Neural cell (in vitro differentiated cells): ENCODE results near the gene IRF2BP1. TPM values are rescaled to one million over a fixed set of nuclear protein-coding genes. Genes with fewer than 3 reads are reported as not detected.

Experiments used
- H2AFZ ChIP-seq: fragments of 200-600, 300-800 bp; sonication (generic), shearing (Covaris generic); 2 replicates; pipeline ENCODE4 v1.6.0; 2014; ENCODE audit warnings: low read depth, mild to moderate bottlenecking, antibody characterized with exemption, low read length, moderate library complexity
- H3F3A ChIP-seq: fragments of 200-600 bp; shearing (Covaris generic); 2 replicates; pipeline ENCODE4 v1.6.1; 2016; ENCODE audit warnings: mild to moderate bottlenecking, moderate library complexity, mixed read lengths, antibody characterized with exemption, low read length; ENCODE audit not compliant: insufficient read depth, poor library complexity, severe bottlenecking
- H3K27ac ChIP-seq: fragments of 200-600, 300-800 bp; sonication (generic), shearing (Covaris generic); 2 replicates; pipeline ENCODE4 v1.5.1; 2014; ENCODE audit warnings: mild to moderate bottlenecking, low read length, moderate library complexity
- H3K27me3 ChIP-seq: fragments of 300-800, 200-600 bp; sonication (generic), shearing (Covaris generic); 2 replicates; pipeline ENCODE4 v1.6.0; 2014; ENCODE audit warnings: mild to moderate bottlenecking, low read depth, low read length, moderate library complexity; ENCODE audit not compliant: insufficient read depth
- H3K36me3 ChIP-seq: fragments of 300-800, 200-600 bp; sonication (generic), shearing (Covaris generic); 2 replicates; pipeline ENCODE4 v1.5.1; 2014; ENCODE audit warnings: mild to moderate bottlenecking, antibody characterized with exemption, low read length, moderate library complexity; ENCODE audit not compliant: insufficient read depth
- H3K4me2 ChIP-seq: fragments of 300-800, 200-600 bp; sonication (generic), shearing (Covaris generic); 2 replicates; pipeline ENCODE4 v1.6.0; 2014; ENCODE audit warnings: mild to moderate bottlenecking, low read length
- H3K4me3 ChIP-seq: fragments of 300-800, 200-600 bp; sonication (generic), shearing (Covaris generic); 2 replicates; pipeline ENCODE4 v1.5.1; 2014; ENCODE audit warnings: mild to moderate bottlenecking, low read length, moderate library complexity
- H3K79me2 ChIP-seq: fragments of 200-600 bp; shearing (Covaris generic); replicated peaks from 2 replicates; pipeline ENCODE4 v1.6.0; 2014; ENCODE audit warnings: mild to moderate bottlenecking, low read length, moderate library complexity; ENCODE audit not compliant: insufficient read depth
- H3K9ac ChIP-seq: fragments of 300-800, 200-600 bp; sonication (generic), shearing (Covaris generic); 2 replicates; pipeline ENCODE4 v1.6.1; 2016; ENCODE audit warnings: mild to moderate bottlenecking, low read length, mixed read lengths
- H3K9me2 ChIP-seq: fragments of 200-600 bp; shearing (Covaris generic); 2 replicates; pipeline ENCODE4 v1.6.1; 2016; ENCODE audit warnings: mild to moderate bottlenecking, low read length, mixed read lengths; ENCODE audit not compliant: insufficient read depth
- H3K9me3 ChIP-seq: fragments of 200-600, 300-800 bp; sonication (generic), shearing (Covaris generic); 2 replicates; pipeline ENCODE4 v1.6.1; 2016; ENCODE audit warnings: mild to moderate bottlenecking, mixed run types, low read length, moderate library complexity, mixed read lengths
- H4K20me1 ChIP-seq: fragments of 200-600 bp; shearing (Covaris generic); 2 replicates; pipeline ENCODE4 v1.6.1; 2016; ENCODE audit warnings: mild to moderate bottlenecking, mixed run types; ENCODE audit not compliant: insufficient read depth
- EP300 ChIP-seq: fragments of 450-650 bp; conservative IDR thresholded peaks from 2 replicates; pipeline ENCODE4 v1.6.1; 2014; ENCODE audit warnings: antibody characterized with exemption, mild to moderate bottlenecking, moderate library complexity; ENCODE audit not compliant: poor library complexity, severe bottlenecking
- EZH2 ChIP-seq: fragments of 200-600, 300-800 bp; shearing (Covaris generic), sonication (generic); IDR thresholded peaks from 2 replicates; pipeline ENCODE4 v1.6.1; 2014; ENCODE audit warnings: antibody characterized with exemption, low read length, borderline replicate concordance, mild to moderate bottlenecking; ENCODE audit not compliant: insufficient read depth, poor library complexity, severe bottlenecking
- MXI1 ChIP-seq: fragments of 450-650 bp; conservative IDR thresholded peaks from 2 replicates; pipeline ENCODE4 v1.6.1; 2014; ENCODE audit warnings: antibody characterized with exemption, mild to moderate bottlenecking; ENCODE audit not compliant: poor library complexity, severe bottlenecking
- POLR2AphosphoS5 ChIP-seq: IDR thresholded peaks from 2 replicates; pipeline ENCODE4 v1.6.1; 2012
- RAD21 ChIP-seq: fragments of 450-650 bp; conservative IDR thresholded peaks from 2 replicates; pipeline ENCODE4 v1.6.1; 2014; ENCODE audit warnings: antibody characterized with exemption, mild to moderate bottlenecking, moderate library complexity
- SMC3 ChIP-seq: fragments of 450-650 bp; conservative IDR thresholded peaks from 2 replicates; pipeline ENCODE4 v1.6.1; 2014; ENCODE audit warnings: antibody characterized with exemption, mild to moderate bottlenecking, moderate library complexity; ENCODE audit not compliant: poor library complexity
- TAF1 ChIP-seq: IDR thresholded peaks from 2 replicates; pipeline ENCODE4 v1.6.1; 2012; ENCODE audit warnings: low read depth
- polyA plus RNA-seq: library from polyadenylated mRNA; depleted of rRNA; stranded (reverse); fragments of >200 nt; gene quantifications from 2 replicates; pipeline ENCODE4 v1.2.3, GENCODE V29; 2014
- TF ChIP-seq, protein P1 (sequence below): IDR thresholded peaks from 2 replicates; pipeline ENCODE4 v1.6.1; 2012; ENCODE audit warnings: borderline replicate concordance
- TF ChIP-seq, protein P2 (sequence below): fragments of 450-650 bp; IDR thresholded peaks from 2 replicates; pipeline ENCODE4 v1.5.1; 2014; ENCODE audit warnings: antibody characterized with exemption, mild to moderate bottlenecking, moderate library complexity; ENCODE audit not compliant: poor library complexity, severe bottlenecking

IRF2BP1 gene
- polyA plus RNA-seq, 1 donor from 2014 or later, result 26.9 TPM

DNA sequence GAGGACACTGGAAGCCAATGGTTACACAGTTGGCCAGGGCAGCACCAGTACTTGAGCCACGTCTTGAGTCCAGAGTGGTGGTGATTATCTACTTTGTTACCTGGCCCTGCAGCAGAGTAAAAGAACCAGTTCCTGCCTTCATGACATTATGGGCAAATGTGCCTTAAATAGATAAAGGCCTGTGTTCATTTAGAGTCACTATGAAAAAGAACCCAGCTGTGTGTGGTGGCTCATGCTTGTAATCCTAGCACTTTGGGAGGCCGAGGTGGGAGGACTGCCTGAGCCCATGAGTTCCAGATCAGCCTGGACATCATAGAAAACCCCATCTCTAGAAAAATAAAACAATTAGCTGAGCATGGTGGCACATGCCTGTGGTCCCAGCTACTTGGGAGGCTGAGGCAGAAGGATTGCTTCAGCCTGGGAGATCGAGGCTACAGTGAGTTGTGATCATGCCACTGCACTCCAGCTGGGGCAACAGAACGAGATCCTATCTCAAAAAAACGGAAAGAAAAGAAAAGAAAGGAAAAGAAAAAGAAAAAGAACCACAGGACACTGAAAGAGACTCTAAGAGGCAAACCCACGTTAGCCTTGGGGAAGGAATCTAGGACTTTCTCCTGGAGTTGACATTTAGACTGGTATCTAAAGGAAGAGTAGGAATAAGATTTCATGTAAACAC lies 3.4 kb upstream of the IRF2BP1 start:
- no peak overlapping the region for H2AFZ ChIP-seq
- no peak overlapping the region for H3K4me3 ChIP-seq
- H3K9me2 ChIP-seq, result no peaks in the 10 kb centered on the region
- peaks cover 5% of the 10 kb centered on the region for H3K79me2 ChIP-seq
- H3K36me3 ChIP-seq, result no peaks in the 10 kb centered on the region
- H3K27me3 ChIP-seq, result no peaks in the 10 kb centered on the region
- TF ChIP-seq, protein P1, sequence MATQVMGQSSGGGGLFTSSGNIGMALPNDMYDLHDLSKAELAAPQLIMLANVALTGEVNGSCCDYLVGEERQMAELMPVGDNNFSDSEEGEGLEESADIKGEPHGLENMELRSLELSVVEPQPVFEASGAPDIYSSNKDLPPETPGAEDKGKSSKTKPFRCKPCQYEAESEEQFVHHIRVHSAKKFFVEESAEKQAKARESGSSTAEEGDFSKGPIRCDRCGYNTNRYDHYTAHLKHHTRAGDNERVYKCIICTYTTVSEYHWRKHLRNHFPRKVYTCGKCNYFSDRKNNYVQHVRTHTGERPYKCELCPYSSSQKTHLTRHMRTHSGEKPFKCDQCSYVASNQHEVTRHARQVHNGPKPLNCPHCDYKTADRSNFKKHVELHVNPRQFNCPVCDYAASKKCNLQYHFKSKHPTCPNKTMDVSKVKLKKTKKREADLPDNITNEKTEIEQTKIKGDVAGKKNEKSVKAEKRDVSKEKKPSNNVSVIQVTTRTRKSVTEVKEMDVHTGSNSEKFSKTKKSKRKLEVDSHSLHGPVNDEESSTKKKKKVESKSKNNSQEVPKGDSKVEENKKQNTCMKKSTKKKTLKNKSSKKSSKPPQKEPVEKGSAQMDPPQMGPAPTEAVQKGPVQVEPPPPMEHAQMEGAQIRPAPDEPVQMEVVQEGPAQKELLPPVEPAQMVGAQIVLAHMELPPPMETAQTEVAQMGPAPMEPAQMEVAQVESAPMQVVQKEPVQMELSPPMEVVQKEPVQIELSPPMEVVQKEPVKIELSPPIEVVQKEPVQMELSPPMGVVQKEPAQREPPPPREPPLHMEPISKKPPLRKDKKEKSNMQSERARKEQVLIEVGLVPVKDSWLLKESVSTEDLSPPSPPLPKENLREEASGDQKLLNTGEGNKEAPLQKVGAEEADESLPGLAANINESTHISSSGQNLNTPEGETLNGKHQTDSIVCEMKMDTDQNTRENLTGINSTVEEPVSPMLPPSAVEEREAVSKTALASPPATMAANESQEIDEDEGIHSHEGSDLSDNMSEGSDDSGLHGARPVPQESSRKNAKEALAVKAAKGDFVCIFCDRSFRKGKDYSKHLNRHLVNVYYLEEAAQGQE, result no peak
- no peak for TF ChIP-seq TAF1
- no peak for TF ChIP-seq EZH2
- TF ChIP-seq POLR2AphosphoS5, result no peak
- no peak for TF ChIP-seq EP300
- TF ChIP-seq, protein P2, sequence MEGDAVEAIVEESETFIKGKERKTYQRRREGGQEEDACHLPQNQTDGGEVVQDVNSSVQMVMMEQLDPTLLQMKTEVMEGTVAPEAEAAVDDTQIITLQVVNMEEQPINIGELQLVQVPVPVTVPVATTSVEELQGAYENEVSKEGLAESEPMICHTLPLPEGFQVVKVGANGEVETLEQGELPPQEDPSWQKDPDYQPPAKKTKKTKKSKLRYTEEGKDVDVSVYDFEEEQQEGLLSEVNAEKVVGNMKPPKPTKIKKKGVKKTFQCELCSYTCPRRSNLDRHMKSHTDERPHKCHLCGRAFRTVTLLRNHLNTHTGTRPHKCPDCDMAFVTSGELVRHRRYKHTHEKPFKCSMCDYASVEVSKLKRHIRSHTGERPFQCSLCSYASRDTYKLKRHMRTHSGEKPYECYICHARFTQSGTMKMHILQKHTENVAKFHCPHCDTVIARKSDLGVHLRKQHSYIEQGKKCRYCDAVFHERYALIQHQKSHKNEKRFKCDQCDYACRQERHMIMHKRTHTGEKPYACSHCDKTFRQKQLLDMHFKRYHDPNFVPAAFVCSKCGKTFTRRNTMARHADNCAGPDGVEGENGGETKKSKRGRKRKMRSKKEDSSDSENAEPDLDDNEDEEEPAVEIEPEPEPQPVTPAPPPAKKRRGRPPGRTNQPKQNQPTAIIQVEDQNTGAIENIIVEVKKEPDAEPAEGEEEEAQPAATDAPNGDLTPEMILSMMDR, result no peak
- no peak for TF ChIP-seq RAD21
- TF ChIP-seq MXI1, result no peak
- no peak for TF ChIP-seq SMC3
- no peaks in the 10 kb centered on the region for H3F3A ChIP-seq
- H3K4me2 ChIP-seq, result no peak overlapping the region
- no peaks in the 10 kb centered on the region for H3K9me3 ChIP-seq
- H3K27ac ChIP-seq, result no peak overlapping the region
- H4K20me1 ChIP-seq, result no peaks in the 10 kb centered on the region
- H3K9ac ChIP-seq, result no peak overlapping the region

DNA sequence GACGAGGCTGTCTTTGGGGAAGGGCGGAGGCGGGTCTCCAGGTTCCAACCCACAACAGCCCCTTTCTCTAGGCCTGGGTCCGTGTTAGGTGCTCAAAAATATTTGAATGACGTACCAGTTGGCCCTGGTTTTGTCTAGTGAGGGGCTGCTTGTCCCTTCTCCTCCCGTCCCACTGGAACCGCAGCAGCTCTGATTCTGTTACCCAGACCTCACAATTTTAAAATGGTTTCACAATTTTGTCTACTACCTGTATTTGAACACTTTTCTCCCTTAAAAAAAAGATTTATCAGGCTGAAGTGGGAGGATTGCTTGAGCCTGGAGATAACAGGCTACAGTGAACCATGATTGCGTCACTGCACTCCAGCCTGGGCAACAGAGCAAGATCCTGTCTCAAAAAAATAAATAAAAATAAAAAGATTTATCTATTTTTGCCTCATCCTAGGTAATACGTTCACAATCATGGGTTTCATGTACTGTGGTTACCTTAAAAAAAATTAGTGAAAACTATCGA lies 1.3 kb upstream of the IRF2BP1 start:
- Histone ChIP-seq H3K27ac (peak overlapping the region; percentile 82), H3K9me3 (no peaks in the 10 kb centered on the region), H3K36me3 (no peaks in the 10 kb centered on the region), H4K20me1 (peaks cover 10% of the 10 kb centered on the region), H2AFZ (peak overlapping the region; percentile 76), H3F3A (no peaks in the 10 kb centered on the region), H3K79me2 (peaks cover 5% of the 10 kb centered on the region), H3K9ac (peak overlapping the region; percentile 82), H3K27me3 (no peaks in the 10 kb centered on the region), H3K4me3 (peak overlapping the region; percentile 83), H3K4me2 (peak overlapping the region; percentile 82), H3K9me2 (no peaks in the 10 kb centered on the region)
- TF ChIP-seq, protein P1, result no peak
- TF ChIP-seq TAF1, result peak; percentile 9
- TF ChIP-seq, protein P2, result no peak
- TF ChIP-seq EZH2, result no peak
- TF ChIP-seq POLR2AphosphoS5, result no peak
